ENCODE measurements around the gene MUC2. TPM values are rescaled to one million over a fixed set of nuclear protein-coding genes. Genes with fewer than 3 reads are reported as not detected.

MUC2 gene
- total RNA-seq, 2 experiments from 2014 or later = not detected

- CTCF ChIA-PET = no interaction called here
Observed at GRCh38 chr11:1100417-1101245, 26.0 kb downstream of the MUC2 start.

GRCh38 chr11:1101318-1102089 lies 26.8 kb downstream of the MUC2 start:
- no peak for DNase-seq
- Mint-ChIP-seq H3K27me3 (no peaks in the 10 kb centered on the region), H3K4me1 (no peaks in the 10 kb centered on the region), H3K4me3 (no peak overlapping the region), H3K9me3 (peaks cover 4% of the 10 kb centered on the region), H3K36me3 (ENCODE audit: low read depth) (no peaks in the 10 kb centered on the region), H3K27ac (no peak overlapping the region)
- ChIA-PET POLR2A (no interaction called here), CTCF (no interaction called here)

More at GRCh38 chr11:1100417-1101245, 26.0 kb downstream of the MUC2 start:
- H3K4me3 Mint-ChIP-seq = no peak overlapping the region
- POLR2A ChIA-PET = no interaction called here
- H3K9me3 Mint-ChIP-seq = peaks cover 7% of the 10 kb centered on the region
- H3K27ac Mint-ChIP-seq = no peak overlapping the region
- no peaks in the 10 kb centered on the region for H3K4me1 Mint-ChIP-seq
- H3K27me3 Mint-ChIP-seq = no peaks in the 10 kb centered on the region
- peaks cover 2% of the 10 kb centered on the region for H3K36me3 Mint-ChIP-seq (ENCODE audit: low read depth)
- no peak for DNase-seq

GRCh38 chr11:1102221-1102971 lies 27.7 kb downstream of the MUC2 start:
- H3K27me3 Mint-ChIP-seq = no peaks in the 10 kb centered on the region
- no peak overlapping the region for H3K27ac Mint-ChIP-seq
- CTCF ChIA-PET = interaction anchor here (1.0 kb wide), 1 partner anchor 10 kb away, joined by 3 read pairs; no protein-coding TSS in a partner anchor
- DNase-seq = no peak
- POLR2A ChIA-PET = no interaction called here
- H3K4me3 Mint-ChIP-seq = no peak overlapping the region
- peaks cover 4% of the 10 kb centered on the region for H3K9me3 Mint-ChIP-seq
- no peaks in the 10 kb centered on the region for H3K4me1 Mint-ChIP-seq
- H3K36me3 Mint-ChIP-seq (ENCODE audit: low read depth) = no peaks in the 10 kb centered on the region

GRCh38 chr11:1102996-1103395 lies 28.3 kb downstream of the MUC2 start:
- no peaks in the 10 kb centered on the region for H3K4me1 Mint-ChIP-seq
- DNase-seq = no peak
- no peak overlapping the region for H3K4me3 Mint-ChIP-seq
- H3K27ac Mint-ChIP-seq = no peak overlapping the region
- H3K36me3 Mint-ChIP-seq (ENCODE audit: low read depth) = no peaks in the 10 kb centered on the region
- ChIA-PET POLR2A (no interaction called here), CTCF (interaction anchor here (1.0 kb wide), 1 partner anchor 9 kb away, joined by 3 read pairs; no protein-coding TSS in a partner anchor)
- H3K9me3 Mint-ChIP-seq = peaks cover 4% of the 10 kb centered on the region
- no peaks in the 10 kb centered on the region for H3K27me3 Mint-ChIP-seq

- CTCF ChIA-PET = no interaction called here
- Mint-ChIP-seq H3K27me3 (no peaks in the 10 kb centered on the region), H3K9me3 (peaks cover 4% of the 10 kb centered on the region), H3K4me1 (no peaks in the 10 kb centered on the region), H3K36me3 (ENCODE audit: low read depth) (no peaks in the 10 kb centered on the region), H3K27ac (no peak overlapping the region), H3K4me3 (no peak overlapping the region)
- no peak for DNase-seq
- POLR2A ChIA-PET = no interaction called here
Observed at GRCh38 chr11:1103401-1104360, 29.0 kb downstream of the MUC2 start.

GRCh38 chr11:1104411-1105182 lies 29.9 kb downstream of the MUC2 start:
- no peaks in the 10 kb centered on the region for H3K27me3 Mint-ChIP-seq
- H3K4me3 Mint-ChIP-seq = no peak overlapping the region
- no peaks in the 10 kb centered on the region for H3K4me1 Mint-ChIP-seq
- H3K9me3 Mint-ChIP-seq = peaks cover 4% of the 10 kb centered on the region
- H3K36me3 Mint-ChIP-seq (ENCODE audit: low read depth) = no peaks in the 10 kb centered on the region
- ChIA-PET CTCF (no interaction called here), POLR2A (no interaction called here)
- no peak overlapping the region for H3K27ac Mint-ChIP-seq
- DNase-seq = no peak

GRCh38 chr11:1105183-1105565 lies 30.5 kb downstream of the MUC2 start:
- H3K4me1 Mint-ChIP-seq = no peaks in the 10 kb centered on the region
- no peaks in the 10 kb centered on the region for H3K36me3 Mint-ChIP-seq (ENCODE audit: low read depth)
- no peak overlapping the region for H3K4me3 Mint-ChIP-seq
- no peak overlapping the region for H3K27ac Mint-ChIP-seq
- no peak for DNase-seq
- H3K9me3 Mint-ChIP-seq = no peaks in the 10 kb centered on the region
- H3K27me3 Mint-ChIP-seq = no peaks in the 10 kb centered on the region
- ChIA-PET POLR2A (no interaction called here), CTCF (no interaction called here)

- Mint-ChIP-seq H3K27me3 (no peaks in the 10 kb centered on the region), H3K4me3 (no peak overlapping the region), H3K4me1 (no peaks in the 10 kb centered on the region), H3K9me3 (no peaks in the 10 kb centered on the region), H3K27ac (no peak overlapping the region), H3K36me3 (ENCODE audit: low read depth) (no peaks in the 10 kb centered on the region)
- POLR2A ChIA-PET = no interaction called here
- no peak for DNase-seq
- CTCF ChIA-PET = no interaction called here
Observed at GRCh38 chr11:1106387-1106786, 31.7 kb downstream of the MUC2 start.

GRCh38 chr11:1107316-1108245 lies 32.9 kb downstream of the MUC2 start:
- Mint-ChIP-seq H3K36me3 (ENCODE audit: low read depth) (no peaks in the 10 kb centered on the region), H3K27me3 (no peaks in the 10 kb centered on the region), H3K4me3 (no peak overlapping the region), H3K27ac (no peak overlapping the region), H3K9me3 (no peaks in the 10 kb centered on the region), H3K4me1 (no peaks in the 10 kb centered on the region)
- CTCF ChIA-PET = no interaction called here
- no peak for DNase-seq
- POLR2A ChIA-PET = no interaction called here

GRCh38 chr11:1108246-1108900 lies 33.7 kb downstream of the MUC2 start:
- no peak overlapping the region for H3K4me3 Mint-ChIP-seq
- ChIA-PET POLR2A (no interaction called here), CTCF (no interaction called here)
- DNase-seq = no peak
- no peaks in the 10 kb centered on the region for H3K9me3 Mint-ChIP-seq
- H3K27ac Mint-ChIP-seq = no peak overlapping the region
- no peaks in the 10 kb centered on the region for H3K4me1 Mint-ChIP-seq
- no peaks in the 10 kb centered on the region for H3K27me3 Mint-ChIP-seq
- no peaks in the 10 kb centered on the region for H3K36me3 Mint-ChIP-seq (ENCODE audit: low read depth)

Measured in activated CD4-positive, alpha-beta T cell treated with anti-CD3 and anti-CD28 coated beads, Interleukin-2, amount 10 ng/mL, durations not matched to agents 7 days and 5 days (primary cell).